Left ventricle myocardium superior (tissue), 1 donor: Measurements from ENCODE around the gene FH. TPM values are rescaled to one million over a fixed set of nuclear protein-coding genes. Genes with fewer than 3 reads are reported as not detected.

Experiments
- ATAC-seq: fragments of 200-7000 bp; cut with Tn5 transposase; one replicate; pipeline ENCODE4 v1.9.1; 2020; ENCODE audit warnings: mild to moderate bottlenecking, moderate library complexity
- DNase-seq: peaks from one replicate; pipeline ENCODE4 v3.0.0-alpha.2; 2020
- intact Hi-C: fragments of 100-400 bp; cut with micrococcal nuclease; formaldehyde crosslinking; loops from one replicate; pipeline ENCODE4 v1.11.0; 2022
- total RNA-seq: library from RNA; stranded (reverse); fragmentation: NEBNext Ultra II Directional; extraction: Animal tissue kit (Norgen Biotek cat#: 25700); gene quantifications from one replicate; pipeline ENCODE4 v1.2.1, GENCODE V29; 2021
- donor health status: DM: no; HTN: yes; CAD: no; lungs with severe emphysema.

The FH gene
- total RNA-seq, 1 donor from 2014 or later, result 242 TPM

DNA sequence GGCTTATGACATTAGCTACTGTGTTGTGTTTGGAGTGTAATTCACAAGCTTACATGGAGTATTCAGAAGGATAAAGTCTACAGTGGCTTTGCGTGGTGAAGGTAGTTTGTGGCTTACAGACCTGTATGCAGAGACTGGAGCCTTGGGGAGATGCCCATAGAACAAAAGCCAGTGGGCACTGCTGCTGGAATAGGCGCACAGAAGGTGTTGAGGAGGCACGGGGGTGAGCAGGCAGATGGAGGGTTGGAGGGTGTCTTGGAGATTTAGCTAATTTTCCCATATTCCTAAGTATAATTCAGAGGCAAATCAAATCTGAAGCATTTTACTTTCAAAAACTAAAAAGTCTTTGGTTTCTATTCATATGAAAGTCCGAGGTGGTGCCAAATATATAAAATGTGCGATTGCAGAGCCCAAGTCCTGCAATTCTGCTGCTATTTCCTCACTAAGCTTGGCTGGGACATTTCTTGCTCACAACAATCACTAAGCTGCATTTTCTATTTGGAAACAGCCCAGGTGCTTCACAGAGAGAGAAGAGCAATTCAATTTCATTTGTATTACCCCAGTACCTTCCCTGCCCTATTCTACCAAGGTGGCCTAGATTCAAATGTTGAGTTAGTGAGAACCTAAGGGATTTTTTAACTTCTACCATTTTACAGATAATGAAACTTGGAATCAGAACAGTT is 48.5 kb downstream of the FH start:
- no peak for DNase-seq
- intact Hi-C loops, result no loop called here
- no peak for ATAC-seq

DNA sequence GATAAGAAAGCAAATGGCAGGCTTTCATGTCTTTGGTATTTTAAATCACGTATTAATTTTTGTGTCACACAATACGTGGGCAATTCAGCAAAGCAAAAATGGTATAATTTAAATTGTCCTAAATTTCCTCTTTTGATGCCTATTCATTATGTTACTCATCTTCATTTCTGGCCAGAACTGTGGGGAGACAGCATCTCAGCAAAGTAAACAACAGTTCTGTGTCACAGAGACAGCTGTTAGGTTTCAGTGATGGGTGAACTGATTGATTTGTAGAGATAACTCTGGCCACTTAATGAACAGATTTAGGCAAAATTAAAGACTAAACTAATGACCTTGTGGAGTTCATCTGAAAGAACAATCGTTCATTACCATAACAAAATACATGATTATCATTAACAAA is 49.2 kb downstream of the FH start:
- intact Hi-C loops, result no loop called here
- ATAC-seq (no peak), DNase-seq (no peak)

GRCh38 chr1:241465673-241466072 is 53.9 kb downstream of the FH start:
- no peak for ATAC-seq
- DNase-seq, result no peak
- intact Hi-C loops, result no loop called here

- intact Hi-C loops, result no loop called here
- DNase-seq (no peak), ATAC-seq (no peak)
These were observed 54.6 kb downstream of the FH start for GRCh38 chr1:241464985-241465384.

DNA sequence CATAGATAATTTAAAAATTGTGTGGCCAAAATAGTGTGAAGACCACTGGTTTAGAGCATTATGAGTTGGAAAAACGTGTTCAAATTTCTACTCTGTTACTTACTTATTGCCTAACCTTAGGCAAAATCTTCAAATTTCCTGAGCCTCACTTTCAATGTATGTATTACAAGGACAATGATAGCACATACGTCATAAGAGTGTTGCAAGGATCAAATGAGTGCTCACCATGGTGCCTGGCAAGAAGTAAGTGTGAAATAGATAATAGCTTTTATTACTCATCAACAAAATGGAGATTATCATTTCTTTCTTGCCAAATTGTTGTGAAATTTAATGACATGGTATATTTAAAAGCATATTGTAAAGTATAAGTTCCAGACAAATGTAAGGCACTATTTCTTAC is 57.2 kb downstream of the FH start:
- intact Hi-C loops, result no loop called here
- no peak for ATAC-seq

DNA sequence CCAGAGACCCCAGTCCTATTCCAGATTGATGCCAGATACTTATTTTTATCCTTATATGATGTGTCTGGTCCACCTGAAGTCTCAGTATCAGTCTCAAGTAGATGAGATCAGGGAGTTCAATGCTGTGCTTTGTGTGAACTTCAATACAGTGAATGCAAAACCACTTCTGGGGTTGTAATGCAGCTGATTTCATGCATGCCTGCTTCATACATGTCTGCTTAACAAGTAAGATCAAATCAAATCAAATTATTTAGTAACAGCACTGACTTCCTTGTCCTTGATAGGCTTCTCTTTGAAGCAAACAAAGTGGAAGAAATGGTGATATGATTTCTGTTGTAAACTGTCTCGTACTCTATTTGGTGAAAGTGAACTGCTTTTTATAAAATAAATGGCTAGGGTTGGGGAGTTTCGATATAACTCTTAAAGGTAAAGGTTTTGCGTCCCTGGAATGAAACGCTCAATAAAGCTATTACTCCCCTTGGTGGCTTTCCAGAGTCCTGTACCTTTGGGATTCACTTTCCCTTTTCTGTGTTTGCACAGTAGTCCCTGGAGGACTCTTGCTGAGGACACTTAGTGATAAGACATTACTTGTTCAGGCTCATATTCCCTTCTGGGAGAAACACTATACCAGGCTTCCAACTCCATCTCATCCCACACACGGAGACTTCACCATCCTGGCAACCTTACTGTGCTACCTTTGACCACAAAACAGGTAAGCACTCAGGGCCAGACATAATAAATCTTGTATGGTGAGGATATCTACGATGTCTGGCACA is 59.3 kb downstream of the FH start:
- no peak for DNase-seq
- no peak for ATAC-seq
- intact Hi-C loops, result no loop called here

More for the DNA sequence above, 57.2 kb downstream of the FH start:
- no peak for DNase-seq

DNA sequence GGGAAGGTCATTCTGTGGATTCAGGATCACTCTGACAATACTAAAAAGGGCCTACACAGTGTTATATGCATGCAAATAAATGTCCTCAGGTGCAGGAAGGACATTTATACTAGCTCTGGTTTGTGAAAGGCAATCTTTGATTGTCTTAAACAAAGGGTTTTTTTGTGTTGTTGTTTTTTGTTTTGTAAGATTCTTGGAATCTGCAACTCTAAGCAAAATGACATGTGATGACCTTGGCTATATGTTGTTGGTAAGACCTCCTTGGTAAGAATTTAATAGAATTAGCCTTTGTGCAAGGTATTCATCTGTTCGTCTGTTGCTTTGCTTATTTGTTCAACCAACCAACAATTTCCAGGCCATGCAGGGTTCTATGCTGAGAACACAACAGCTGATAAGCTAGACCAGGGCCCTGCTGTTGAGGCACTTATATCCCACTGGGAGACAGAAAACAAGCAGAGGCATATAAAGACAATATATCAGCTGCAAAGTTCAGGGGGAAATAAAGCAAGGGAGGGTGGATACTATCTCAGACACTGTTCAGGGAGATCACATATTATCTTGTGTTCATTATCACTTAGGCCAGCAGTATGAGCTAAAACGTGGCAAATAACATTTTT is 60.3 kb downstream of the FH start:
- DNase-seq (no peak), ATAC-seq (no peak)
- intact Hi-C loops, result no loop called here

- intact Hi-C loops, result no loop called here
- ATAC-seq (no peak), DNase-seq (no peak)
These were observed 62.1 kb downstream of the FH start for GRCh38 chr1:241457421-241457820.

DNA sequence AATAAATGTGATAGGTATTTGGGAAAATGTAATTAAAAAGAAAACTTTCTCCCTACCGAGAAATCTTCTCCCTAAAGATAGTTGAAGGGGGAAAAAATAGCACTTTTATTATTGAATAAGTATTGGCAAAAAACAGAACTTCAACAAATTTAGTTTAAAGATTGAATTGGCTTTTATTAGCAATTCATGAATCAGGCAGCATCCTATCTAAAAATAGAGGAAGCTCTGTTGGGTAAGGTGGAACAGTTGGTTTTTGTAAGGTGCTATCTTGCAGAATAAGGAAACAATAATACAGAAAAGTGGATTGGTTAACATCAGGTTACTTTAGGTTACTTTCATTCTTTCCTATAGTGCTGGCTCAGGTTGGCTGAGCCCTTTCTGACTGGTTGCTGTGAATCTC is 62.8 kb downstream of the FH start:
- no peak for DNase-seq
- intact Hi-C loops, result no loop called here
- no peak for ATAC-seq

DNA sequence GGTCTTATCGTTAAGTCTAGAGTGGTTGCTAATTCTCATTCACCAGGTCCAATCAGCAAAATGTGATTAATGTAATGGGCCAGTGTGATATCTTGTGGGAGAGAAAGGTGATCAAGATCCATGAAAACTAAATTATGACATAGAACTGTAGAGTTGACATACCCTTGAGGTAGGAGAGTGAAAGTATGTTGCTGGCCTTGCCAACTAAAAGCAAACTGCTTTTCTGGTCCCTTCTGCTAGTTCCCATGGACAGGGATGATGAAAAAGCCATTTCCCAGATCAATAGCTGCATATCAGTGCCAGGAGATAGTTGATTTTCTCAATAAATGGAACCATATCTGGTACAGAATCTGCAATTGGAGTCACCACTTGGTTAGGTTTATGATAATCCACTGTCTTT is 65.8 kb downstream of the FH start:
- intact Hi-C loops, result no loop called here
- no peak for ATAC-seq
- DNase-seq, result no peak

DNA sequence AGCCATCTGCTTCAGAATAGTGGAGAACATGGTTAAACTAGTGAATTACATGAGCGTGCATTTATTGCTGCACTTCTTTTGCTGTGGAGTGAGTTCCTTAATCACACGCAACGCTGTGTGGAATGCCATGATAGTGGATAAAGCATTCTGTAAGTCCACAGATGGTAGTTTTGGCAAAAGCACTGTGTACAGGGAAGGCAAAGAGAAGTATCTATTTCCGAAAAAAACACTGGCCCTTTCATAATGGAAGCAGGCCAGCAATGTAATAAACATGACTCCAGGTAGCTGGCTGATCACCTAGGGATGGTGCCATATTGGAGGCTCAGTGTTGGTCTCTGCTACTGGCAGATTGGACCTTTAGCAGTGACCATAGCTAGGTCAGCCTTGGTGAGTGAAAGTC is 67.6 kb downstream of the FH start:
- DNase-seq (no peak), ATAC-seq (no peak)
- intact Hi-C loops, result no loop called here

Other genes starting within 250 kb of the FH start
- not detected for gene RGS7, start 162.6 kb downstream of the FH start, total RNA-seq
- 0.22 TPM for gene KMO, start 12.6 kb upstream of the FH start, total RNA-seq
- gene CHML, start 120.6 kb upstream of the FH start, total RNA-seq, result 6.0 TPM
- gene OPN3, start 120.6 kb upstream of the FH start, total RNA-seq, result 4.3 TPM
- not detected for gene WDR64, start 132.5 kb upstream of the FH start, total RNA-seq